Fibroblast of skin of right quadriceps (primary cell): ENCODE data around the gene SGIP1.
A peak's percentile ranks its signal among the peaks of the same experiment; 100 is the strongest.

Experiments used
- DNase-seq: peaks from one replicate; pipeline ENCODE4 v3.0.0-alpha.2; 2013

The SGIP1 gene, protein sequence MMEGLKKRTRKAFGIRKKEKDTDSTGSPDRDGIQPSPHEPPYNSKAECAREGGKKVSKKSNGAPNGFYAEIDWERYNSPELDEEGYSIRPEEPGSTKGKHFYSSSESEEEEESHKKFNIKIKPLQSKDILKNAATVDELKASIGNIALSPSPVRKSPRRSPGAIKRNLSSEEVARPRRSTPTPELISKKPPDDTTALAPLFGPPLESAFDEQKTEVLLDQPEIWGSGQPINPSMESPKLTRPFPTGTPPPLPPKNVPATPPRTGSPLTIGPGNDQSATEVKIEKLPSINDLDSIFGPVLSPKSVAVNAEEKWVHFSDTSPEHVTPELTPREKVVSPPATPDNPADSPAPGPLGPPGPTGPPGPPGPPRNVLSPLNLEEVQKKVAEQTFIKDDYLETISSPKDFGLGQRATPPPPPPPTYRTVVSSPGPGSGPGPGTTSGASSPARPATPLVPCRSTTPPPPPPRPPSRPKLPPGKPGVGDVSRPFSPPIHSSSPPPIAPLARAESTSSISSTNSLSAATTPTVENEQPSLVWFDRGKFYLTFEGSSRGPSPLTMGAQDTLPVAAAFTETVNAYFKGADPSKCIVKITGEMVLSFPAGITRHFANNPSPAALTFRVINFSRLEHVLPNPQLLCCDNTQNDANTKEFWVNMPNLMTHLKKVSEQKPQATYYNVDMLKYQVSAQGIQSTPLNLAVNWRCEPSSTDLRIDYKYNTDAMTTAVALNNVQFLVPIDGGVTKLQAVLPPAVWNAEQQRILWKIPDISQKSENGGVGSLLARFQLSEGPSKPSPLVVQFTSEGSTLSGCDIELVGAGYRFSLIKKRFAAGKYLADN

DNA sequence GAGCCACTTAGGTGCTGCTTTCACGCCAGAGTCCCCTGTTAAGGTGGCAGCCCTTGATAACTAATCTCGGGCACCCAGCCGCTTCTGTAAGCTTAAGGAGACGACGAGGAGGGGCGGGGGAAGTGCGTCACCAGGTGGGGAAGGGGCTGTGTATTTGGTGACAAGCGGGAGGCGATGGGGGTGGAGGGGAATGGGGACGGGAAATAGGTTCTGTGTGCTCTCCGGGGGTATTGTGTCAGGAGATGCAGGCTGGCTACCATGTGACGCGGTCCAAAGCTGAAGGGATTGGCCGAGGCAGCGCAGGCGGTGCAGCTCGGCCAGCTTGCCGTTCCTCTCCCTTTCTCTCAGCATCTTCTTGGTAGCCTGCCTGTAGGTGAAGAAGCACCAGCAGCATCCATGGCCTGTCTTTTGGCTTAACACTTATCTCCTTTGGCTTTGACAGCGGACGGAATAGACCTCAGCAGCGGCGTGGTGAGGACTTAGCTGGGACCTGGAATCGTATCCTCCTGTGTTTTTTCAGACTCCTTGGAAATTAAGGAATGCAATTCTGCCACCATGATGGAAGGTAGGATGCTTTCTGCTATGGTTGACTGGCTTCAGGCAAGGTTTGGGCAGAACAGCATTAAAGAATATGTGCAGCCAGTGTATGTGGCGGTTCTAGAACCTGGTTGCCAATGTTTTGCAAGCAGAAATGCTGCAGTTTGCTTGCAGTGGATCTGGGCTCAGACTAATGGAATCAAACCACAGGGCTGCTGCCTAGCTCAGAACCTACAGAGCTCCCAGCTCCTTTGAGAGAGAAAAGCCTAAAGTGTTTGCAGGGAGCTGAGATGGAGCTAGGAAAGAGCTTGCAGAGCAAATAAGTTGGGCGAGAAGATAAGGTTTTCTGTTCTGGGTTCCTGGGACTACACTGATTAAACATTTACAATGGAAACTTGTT is at the start of gene SGIP1:
Gene SGIP1, plus strand, starts transcription at position 350 of the 937 bp plus-strand sequence. Its CDS starts 206 bp downstream, at position 556.
- peak; percentile 64 for DNase-seq

DNA sequence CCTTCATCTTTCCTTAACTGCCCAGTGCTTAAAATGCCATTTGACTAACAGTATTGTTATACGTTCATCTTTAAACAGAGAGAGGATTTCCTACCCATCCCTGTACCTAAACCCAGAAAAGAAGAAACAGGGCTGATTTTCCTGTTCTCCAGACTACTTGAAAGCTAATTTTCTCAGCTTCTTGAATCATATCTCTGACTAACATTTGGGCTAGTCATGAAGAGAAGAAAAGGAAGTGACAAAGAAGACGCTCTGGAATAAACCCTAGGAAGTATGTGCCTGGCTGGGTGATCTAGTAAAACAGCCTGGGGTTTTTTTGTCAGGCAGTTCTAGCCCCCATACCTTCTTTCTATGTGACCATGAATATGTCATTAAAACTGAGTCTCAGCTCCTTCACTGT is 44.8 kb upstream of the SGIP1 start:
- DNase-seq: peak; percentile 63

DNA sequence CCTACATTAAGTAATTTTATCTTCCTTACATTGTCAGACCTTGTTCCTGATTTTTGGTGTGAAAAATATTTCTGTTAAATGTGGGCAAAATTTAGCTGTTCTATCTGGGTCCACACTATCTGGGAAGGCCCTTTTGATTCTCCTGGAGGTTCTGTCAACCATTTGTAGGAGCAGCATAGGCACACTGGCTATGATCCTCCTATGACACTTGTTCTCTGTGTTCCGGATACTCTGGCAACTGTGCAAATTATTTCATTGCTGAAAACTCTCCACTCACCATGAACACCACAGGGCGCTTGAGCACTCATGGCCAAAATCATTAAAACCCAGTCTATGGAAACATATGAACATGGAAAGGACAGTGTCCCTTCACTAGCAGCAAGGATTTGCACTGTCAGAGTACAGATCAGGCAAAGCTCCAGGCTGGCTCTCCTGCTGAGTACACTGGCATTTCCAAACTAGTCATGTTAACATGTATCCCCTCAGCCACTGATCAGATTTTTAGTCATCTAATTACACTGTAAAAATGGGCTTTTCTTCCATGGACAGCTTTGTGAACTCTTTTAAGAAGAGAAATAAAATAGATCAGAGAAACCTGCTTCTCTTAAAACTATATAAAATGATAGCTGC is 43.9 kb upstream of the SGIP1 start:
- DNase-seq: no peak

DNA sequence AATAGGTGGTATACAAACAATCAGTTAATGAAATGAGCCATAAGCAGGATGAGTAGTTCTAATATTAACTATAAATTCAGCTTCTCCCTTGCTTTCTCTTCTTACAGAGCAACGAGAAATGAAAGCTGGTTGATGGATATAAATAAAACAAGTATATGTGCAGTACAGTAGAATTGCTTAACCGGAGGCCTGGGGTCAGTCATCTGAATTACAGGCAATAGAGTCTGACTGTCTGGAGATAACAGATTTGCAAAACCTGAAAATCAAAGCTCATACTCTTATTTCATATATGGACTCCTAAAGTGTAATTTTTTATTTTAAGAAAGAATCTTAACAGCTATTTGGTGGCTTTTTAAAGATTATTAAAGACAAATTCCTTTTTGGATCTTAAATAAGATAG is 43.1 kb upstream of the SGIP1 start:
- no peak for DNase-seq

DNA sequence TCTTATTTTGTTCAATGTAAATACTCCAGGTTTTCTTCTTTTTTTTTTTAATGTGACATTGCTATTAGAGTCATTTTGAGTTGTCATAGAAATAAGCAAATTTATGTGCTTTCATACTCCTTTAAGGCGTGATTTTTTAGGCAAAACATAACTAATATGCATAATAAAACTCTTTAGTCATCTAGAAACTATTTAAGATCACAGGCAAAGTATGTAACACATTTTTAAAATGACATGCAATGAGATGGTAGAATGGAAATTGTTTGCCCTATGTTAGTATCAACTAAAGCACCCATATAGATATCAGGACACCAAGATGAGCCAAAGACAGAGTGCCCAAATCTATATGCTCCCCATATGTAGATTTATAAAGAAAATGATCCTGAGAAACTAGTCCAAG is 41.5 kb upstream of the SGIP1 start:
- peak; percentile 49 for DNase-seq

DNA sequence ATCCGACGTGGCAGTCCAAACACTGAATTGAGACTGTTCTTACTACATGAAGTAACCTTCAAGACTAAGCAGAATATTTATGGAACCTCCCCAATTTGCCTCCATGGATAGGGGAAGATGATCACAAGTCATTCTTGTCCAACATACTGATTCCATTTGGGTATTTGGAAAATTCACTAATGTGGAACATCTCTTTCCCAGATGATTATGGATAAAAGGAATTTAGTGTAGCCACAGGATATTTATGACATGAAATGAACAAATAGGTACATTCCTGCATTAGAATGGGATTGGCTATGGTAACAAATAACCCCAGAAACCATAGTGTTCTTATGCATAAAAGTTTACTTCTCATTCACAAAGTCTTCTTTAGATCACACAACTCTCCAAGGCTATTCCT is 40.2 kb upstream of the SGIP1 start:
- DNase-seq: peak; percentile 78

DNA sequence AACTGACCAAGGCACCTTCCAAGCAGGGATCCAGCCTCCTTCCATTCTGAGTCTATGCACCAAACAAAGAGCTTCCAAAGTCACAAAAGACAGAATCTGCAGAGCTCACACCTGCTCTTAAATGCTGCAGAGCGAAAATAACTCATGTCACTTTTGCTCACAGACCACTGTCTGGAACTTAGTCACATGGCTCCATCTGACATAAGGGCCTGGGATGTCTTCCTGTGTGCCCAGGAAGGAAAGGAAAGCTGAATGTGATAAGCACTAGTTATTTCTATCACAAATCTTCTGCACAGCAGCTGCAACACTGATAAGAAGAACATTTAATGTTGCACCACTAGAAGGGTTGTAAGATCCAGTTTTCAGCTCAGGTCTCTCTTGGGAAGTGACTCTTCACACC is 39.5 kb upstream of the SGIP1 start:
- no peak for DNase-seq

DNA sequence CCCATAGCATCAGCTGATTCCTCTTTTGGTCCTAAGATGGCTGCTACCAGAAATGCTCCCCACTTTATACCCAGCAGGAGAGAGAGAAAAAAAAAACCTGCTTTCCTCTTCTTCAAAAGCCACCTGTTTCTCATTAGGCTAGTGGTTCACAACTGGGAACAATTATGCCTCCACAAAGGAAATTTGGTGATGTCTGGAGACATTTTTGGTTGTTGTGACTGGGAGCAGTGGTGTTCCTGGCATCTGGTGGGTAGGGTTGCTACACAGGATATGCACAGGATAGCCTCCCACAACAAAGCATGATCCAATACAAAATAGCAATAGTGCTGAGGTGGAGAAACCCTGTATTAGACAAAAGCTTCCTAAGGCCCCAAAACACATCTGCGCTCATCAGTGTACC is 38.5 kb upstream of the SGIP1 start:
- DNase-seq: peak; percentile 87

DNA sequence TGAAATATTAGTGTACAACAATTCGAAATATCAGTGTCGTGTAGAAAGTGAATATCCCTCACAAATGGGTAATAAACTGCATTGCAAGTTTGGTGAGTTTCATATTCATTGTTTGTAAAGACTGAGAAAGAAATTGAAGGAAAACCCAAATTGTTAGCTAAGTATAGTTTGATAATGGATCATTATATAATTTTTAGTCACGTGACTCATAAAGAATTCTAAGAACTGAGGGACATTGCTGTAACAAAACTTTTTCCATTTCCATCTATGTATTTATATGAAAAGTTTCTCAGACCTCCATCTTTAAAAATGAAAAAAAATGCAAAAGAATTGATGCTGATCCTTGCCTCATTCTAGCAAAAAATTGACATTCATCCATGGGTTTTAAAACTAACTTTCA is 36.0 kb upstream of the SGIP1 start:
- DNase-seq: no peak

DNA sequence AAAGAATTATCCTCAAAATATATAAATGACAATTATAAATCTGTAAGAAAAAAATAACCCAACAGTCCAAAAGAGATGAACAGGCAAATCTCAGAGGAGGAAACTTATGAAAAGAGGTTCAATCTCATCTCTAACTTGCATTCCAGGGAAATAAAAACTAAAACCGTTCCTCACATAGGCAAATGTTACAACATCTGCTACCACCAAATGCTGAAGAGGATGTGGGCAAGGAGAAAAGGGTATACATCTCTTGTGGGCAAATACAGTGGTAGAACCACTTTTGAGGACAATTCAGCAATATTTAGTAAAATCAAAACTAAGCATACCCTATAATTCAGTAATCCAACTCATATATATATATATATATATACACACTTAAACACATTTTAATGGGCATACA is 33.7 kb upstream of the SGIP1 start:
- no peak for DNase-seq

DNA sequence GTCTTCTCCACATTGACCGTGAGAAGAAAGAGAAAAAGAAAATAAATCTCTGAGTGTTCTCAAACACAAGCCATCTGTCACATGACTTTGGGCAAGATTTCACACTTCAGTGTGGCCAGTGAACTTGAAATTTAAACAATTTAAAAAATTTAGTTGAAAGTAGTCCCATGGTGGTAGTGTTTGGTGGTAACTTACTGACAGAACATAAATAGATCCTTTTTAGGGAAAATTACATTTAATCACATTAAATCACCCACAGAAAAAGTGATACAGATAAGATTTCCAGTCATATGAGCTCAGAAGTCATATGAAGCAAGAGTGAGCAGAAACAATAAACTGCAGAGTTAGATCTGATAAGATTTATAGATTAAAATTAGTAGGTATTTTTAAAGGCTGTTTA is 31.9 kb upstream of the SGIP1 start:
- no peak for DNase-seq

DNA sequence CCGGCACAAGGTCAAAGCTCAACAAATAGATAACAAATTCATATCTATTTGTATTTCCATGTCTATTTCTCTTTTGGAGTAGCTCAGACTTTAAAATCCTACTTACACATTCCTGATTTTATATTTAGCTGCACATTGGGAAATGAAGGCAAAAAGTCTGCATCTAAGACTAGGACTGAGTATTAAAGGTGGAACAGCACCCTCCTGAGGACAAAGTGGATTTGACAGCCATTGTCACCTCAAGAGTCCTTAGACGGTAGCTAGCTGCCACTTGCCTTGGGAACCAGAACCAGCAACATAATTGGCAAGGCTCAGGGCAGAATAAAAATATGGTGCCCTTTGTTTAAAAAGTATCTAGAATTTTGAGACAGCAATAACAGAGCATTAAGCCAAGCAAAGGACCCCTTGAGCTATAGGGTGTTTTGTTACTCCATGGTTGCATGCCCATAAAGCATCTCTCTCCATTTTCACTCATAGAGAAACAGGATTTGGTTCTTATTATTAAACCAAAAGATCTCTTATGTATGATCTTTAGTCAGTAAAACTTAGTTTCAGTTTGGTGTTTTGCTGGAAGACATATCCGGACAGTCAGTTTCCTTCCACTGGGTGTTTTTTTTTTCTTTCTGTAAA is 30.0 kb upstream of the SGIP1 start:
- peak; percentile 75 for DNase-seq

DNA sequence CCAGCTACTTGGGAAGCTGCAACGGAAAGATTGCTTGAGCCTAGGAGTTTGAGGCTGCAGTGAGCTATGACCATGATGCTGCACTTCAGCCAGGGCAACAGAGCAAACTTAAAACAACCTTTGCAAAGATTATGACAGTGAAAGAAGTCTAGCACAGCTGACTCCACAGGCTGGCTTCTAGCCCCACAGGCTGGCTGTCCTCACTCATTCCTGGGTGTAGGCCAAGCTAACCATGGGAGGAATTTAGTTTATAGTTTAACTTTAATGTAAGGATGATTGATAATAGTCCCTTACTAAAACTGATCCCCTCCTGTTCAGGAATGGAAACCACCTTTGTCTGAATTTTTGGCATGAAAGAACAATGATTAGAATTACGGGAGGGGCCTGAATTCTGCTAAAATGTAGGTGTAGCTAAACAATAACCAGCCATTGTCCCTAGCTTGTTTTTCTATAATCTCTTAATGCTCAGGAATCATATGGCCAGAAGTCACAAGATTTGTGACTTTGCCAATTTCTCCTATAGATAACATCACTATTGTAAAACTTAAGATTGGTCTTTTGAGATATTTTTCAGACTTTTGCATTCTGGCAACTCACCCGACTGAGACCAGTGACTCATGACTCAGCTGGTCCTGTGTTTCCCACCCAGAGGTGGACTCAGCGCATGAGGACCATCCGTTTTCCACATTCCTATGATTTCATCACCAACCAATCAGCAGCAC is 28.1 kb upstream of the SGIP1 start:
- DNase-seq: peak; percentile 76

DNA sequence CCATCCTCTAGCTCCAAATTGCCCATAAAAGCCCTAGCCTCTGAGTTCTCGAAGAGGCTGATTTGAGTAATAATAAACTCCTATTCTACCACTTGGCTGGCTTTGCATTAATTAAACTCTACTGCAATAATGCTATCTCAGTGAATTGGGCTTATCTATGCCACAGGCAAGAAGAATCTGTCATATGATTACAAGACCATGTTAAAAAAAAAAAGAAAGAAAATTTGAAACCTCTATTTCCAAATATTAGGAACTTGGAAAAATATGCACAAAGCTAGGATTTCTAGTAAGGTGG is 27.6 kb upstream of the SGIP1 start:
- DNase-seq: no peak

DNA sequence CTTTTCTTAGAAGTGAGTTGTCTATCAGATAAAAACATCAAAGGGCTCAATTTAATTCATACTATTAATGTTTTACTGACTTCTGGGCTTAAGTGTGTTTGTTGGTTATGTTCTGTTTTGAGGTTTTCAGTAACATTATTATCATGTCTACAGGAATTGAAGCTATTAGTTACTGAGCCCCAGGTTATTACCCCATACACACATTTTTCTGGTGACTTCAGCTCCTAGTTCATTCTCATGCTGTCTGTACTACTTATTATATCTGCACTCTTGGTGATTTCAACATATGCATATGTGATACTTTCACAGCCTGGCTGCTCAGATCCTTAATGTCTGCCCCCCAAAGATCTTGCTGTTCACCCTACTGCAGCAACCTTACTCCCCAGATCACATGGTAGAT is 27.0 kb upstream of the SGIP1 start:
- DNase-seq: no peak

DNA sequence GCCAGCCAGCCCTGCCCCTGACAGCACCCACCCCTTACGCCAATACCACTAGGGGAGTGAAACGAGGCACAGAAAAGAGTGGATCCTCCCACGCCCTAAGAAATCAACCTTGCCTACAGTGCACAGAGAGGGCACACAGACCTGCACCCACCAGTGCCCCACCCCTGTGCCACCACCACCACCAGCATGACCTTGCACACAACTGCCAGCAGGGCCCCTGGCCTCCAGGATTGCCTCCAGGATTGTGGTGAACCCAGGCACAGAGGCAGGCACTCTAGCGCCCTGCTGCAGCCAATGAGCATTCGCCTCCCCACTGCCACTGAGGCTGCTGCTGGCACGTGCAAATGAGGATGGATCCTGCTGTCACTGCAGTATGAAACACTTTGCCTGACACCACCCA is 23.5 kb upstream of the SGIP1 start:
- DNase-seq: no peak

DNA sequence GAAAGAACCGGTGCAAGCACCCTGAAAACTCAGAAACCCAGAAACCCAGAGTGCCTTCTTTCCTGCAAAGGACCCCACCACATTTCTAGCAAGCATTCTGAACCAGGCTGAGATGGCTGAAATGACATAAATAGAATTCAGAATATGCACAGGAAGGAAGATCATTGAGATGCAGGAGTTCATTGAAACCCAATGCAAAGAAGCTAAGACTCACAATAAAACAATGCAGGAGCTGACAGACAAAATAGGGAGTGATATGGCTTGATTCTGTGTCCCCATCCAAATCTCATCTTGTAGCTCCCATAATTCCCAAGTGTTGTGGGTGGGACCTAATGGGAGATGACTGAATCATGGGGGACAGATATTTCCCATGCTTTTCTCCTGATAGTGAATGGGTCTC is 22.8 kb upstream of the SGIP1 start:
- DNase-seq: no peak

DNA sequence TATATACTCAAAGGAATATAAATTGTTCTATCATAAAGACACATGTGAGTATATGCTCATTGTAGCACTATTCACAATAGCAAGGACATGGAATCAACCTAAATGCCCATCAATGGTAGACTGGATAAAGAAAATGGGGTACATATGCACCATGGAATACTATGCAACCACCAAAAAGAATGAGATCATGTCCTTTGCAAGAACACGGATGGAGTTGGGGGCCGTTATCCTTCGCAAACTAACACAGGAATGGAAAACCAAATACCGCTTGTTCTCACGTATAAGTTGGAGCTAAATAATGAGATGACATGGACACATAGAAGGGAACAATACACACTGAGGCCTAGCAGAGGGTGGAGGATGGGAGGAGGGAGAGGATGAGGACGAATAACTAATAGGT is 16.0 kb upstream of the SGIP1 start:
- no peak for DNase-seq

DNA sequence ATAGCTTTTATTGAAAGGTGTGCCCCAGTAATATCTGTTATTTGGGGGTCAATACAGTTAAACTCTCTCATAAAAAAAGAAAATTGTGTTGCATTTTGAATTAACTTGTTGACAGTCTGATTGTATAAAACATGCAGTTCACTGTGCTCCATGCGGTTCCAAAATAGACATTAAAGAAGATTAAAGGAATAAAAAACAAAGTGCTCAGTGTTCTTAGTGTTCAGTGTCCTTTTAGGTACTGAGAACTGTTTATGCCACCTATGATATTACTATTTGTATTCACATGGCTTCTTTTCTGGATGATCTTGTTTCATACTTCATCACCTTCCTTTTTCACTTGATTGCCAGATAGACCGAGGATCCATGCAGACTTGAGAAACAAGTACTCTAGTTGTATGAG is 15.3 kb upstream of the SGIP1 start:
- DNase-seq: no peak

DNA sequence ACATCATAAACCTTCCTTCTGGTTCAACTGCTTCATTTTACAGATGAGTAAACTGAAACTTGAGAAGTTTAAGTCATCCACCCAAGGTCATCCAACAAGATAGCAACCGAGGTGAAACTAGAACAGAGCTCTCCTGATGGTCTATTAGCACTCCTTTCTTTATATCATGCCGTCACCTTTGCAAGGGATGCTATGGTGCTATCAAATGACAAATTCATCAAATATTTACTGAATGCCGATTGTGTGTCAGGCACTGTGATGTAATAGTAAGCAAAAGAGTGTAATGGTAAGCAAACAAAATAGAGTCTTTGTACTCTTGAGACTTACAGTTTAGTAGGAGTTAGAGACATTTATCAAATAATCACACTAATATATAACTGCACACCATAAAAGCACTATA is 14.0 kb upstream of the SGIP1 start:
- DNase-seq: no peak

DNA sequence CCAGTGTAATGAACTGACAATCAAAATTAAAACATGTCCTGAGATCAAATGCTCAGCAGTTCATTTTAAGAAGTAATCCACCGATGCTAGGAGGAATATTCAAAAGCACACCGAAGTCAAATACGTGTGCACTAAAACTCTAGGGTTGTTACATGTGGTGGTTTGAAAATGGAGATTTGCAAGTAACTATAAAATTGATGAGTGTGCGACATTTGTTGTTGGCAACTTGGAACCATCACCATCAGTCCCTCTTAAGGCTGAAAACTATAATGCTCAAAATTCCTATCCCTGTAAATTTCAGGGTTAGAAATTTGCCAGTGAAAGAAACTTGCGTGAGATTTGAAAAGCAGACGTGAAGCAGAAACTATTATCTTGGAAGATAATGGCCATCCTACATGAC is 13.3 kb upstream of the SGIP1 start:
- no peak for DNase-seq
